A549 (cell line): ENCODE results near the gene DNAJB7. TPM values are rescaled to one million over a fixed set of nuclear protein-coding genes. Genes with fewer than 3 reads are reported as not detected.

Experiments
- ATAC-seq, 2 experiments: fragments of 200-7000 bp in 1 of 2; fragments of >200 bp in 1 of 2; cut with Nextera tagmentation in 1 of 2; cut with Tn5 transposase in 1 of 2; 3 replicates each; pipeline versions ENCODE4 v1.8.0 to v1.9.1; 2018 to 2020; ENCODE audit warnings: mild to moderate bottlenecking in 1 of 2, moderate library complexity in 1 of 2
- CTCF ChIA-PET: fragments of 300-600 bp; sonication (Branson Sonifier 250); formaldehyde crosslinking; extraction: SDS; loops from one replicate; lab custom pipeline; 2021; ENCODE audit warnings: antibody characterized with exemption, inconsistent platforms; lab: Yijun Ruan, JAX
- POLR2A ChIA-PET: fragments of 350-600 bp; formaldehyde crosslinking; extraction: SDS; loops from one replicate; lab custom pipeline; 2021; ENCODE audit warnings: antibody characterized with exemption, inconsistent platforms; lab: Yijun Ruan, JAX
- DNase-seq, 2 experiments: peaks; one replicate each; pipeline versions ENCODE4 v3.0.0 to v3.0.0-alpha.2; 2011 to 2016; ENCODE audit warnings: low read depth in 1 of 2, low spot score in 1 of 2
- FAIRE-seq: peaks from 2 replicates; lab custom pipeline; 2011; peaks lifted over from hg19 to GRCh38; lab: Jason Lieb, UNC
- H3K27ac ChIP-seq, 2 experiments: fragments of >200 bp; sonication (Bioruptor Twin); formaldehyde crosslinking; 3 replicates each; pipeline ENCODE4 v1.5.1; 2016 to 2017
- H3K4me1 ChIP-seq: fragments of >200 bp; sonication (Bioruptor Twin); formaldehyde crosslinking; 3 replicates; pipeline ENCODE4 v1.6.1; 2016
- H3K4me2 ChIP-seq: fragments of >200 bp; sonication (Bioruptor Twin); formaldehyde crosslinking; 3 replicates; pipeline ENCODE4 v1.6.1; 2016
- H3K4me3 ChIP-seq: fragments of >200 bp; sonication (Bioruptor Twin); formaldehyde crosslinking; 3 replicates; pipeline ENCODE4 v1.5.1; 2016
- H3K9me3 ChIP-seq: fragments of >200 bp; sonication (Bioruptor Twin); formaldehyde crosslinking; 3 replicates; pipeline ENCODE4 v1.6.1; 2016
- BHLHE40 ChIP-seq: IDR thresholded peaks from 2 replicates; pipeline ENCODE4 v1.6.1; 2012; ENCODE audit warnings: low read depth, low read length, inconsistent platforms
- CHD2 ChIP-seq: fragments of 150-350 bp; IDR thresholded peaks from 2 replicates; pipeline ENCODE4 v1.6.1; 2014; ENCODE audit warnings: low read length; ENCODE audit not compliant: partially characterized antibody
- E2F6 ChIP-seq: IDR thresholded peaks from 2 replicates; pipeline ENCODE4 v1.6.1; 2012; ENCODE audit warnings: low read depth, borderline replicate concordance
- FOSB ChIP-seq: fragments of 250-450 bp; sonication (Bioruptor Pico); IDR thresholded peaks from 2 replicates; pipeline ENCODE4 v1.5.0; 2020; ENCODE audit warnings: mild to moderate bottlenecking, moderate library complexity
- FOXS1 ChIP-seq: fragments of 250-450 bp; sonication (Bioruptor Pico); IDR thresholded peaks from 2 replicates; pipeline ENCODE4 v1.5.0; 2020; ENCODE audit warnings: mild to moderate bottlenecking, moderate library complexity
- GATA3 ChIP-seq: IDR thresholded peaks from 2 replicates; pipeline ENCODE4 v1.6.1; 2012; ENCODE audit warnings: borderline replicate concordance
- HMGXB4 ChIP-seq: fragments of 250-450 bp; sonication (Bioruptor Pico); IDR thresholded peaks from 2 replicates; pipeline ENCODE4 v1.5.0; 2021; ENCODE audit warnings: mild to moderate bottlenecking, moderate library complexity, borderline replicate concordance
- HOXB13 ChIP-seq: fragments of 250-450 bp; sonication (Bioruptor Pico); IDR thresholded peaks from 2 replicates; pipeline ENCODE4 v1.5.0; 2020; ENCODE audit warnings: low read depth, mild to moderate bottlenecking, moderate library complexity
- JUN ChIP-seq, 2 experiments: fragments of >200 bp; sonication (Bioruptor Twin); formaldehyde crosslinking; IDR thresholded peaks; 2 replicates in 1 of 2; 3 replicates in 1 of 2; pipeline ENCODE4 v1.6.1; 2016 to 2017
- KDM1A ChIP-seq: fragments of 200-600 bp; sonication (generic); IDR thresholded peaks from 2 replicates; pipeline ENCODE4 v1.6.1; 2016; ENCODE audit warnings: low read depth, mild to moderate bottlenecking
- KDM5A ChIP-seq: fragments of 200-600 bp; sonication (generic); IDR thresholded peaks from 2 replicates; pipeline ENCODE4 v1.6.1; 2016; ENCODE audit warnings: antibody characterized with exemption, mild to moderate bottlenecking
- MAX ChIP-seq: IDR thresholded peaks from 2 replicates; pipeline ENCODE4 v1.6.1; 2012
- MAZ ChIP-seq: fragments of 150-350 bp; IDR thresholded peaks from 2 replicates; pipeline ENCODE4 v1.6.1; 2014; ENCODE audit warnings: antibody characterized with exemption, low read depth, low read length, borderline replicate concordance
- MYC ChIP-seq: IDR thresholded peaks from 2 replicates; pipeline ENCODE4 v1.6.1; 2012; ENCODE audit warnings: mild to moderate bottlenecking, inconsistent platforms, low read length, improper control_type of control experiment, borderline replicate concordance
- PHF8 ChIP-seq: fragments of 200-600 bp; sonication (generic); IDR thresholded peaks from 2 replicates; pipeline ENCODE4 v1.6.1; 2016; ENCODE audit warnings: low read depth, mild to moderate bottlenecking, antibody characterized with exemption, moderate library complexity, borderline replicate concordance
- POLR2A ChIP-seq: IDR thresholded peaks from 2 replicates; pipeline ENCODE4 v1.6.1; 2012; ENCODE audit warnings: mild to moderate bottlenecking, low read length
- TP53 ChIP-seq: fragments of 250-450 bp; sonication (Bioruptor Pico); IDR thresholded peaks from 2 replicates; pipeline ENCODE4 v1.5.0; 2021; ENCODE audit warnings: mild to moderate bottlenecking, moderate library complexity
- USF2 ChIP-seq: fragments of 450-650 bp; IDR thresholded peaks from 2 replicates; pipeline ENCODE4 v1.6.1; 2014; ENCODE audit warnings: antibody characterized with exemption
- WGBS: methylation state at CpG from one replicate; pipeline ENCODE4 v1.1.6; 2017; ENCODE audit errors: missing lambda C conversion rate; 5-methylcytosine and 5-hydroxymethylcytosine counted together
- polyA plus RNA-seq, 4 experiments: library from polyadenylated mRNA; depleted of rRNA in 3 of 4; stranded (reverse); fragments of >200 nt; fragmentation: RNase III in 1 of 4; extraction: RNeasy Plus Mini Kit Qiagen cat#74134 plus additional on column Dnase treatment in 1 of 4; gene quantifications; 2 replicates in 3 of 4; 3 replicates in 1 of 4; pipeline ENCODE4 v1.2.3, GENCODE V29; 2011 to 2017
- TF ChIP-seq, protein P1 (sequence below): fragments of >200 bp; sonication (Bioruptor Twin); formaldehyde crosslinking; IDR thresholded peaks from 3 replicates; pipeline ENCODE4 v1.5.1; 2016
- TF ChIP-seq, protein P2 (sequence below): fragments of 200-600 bp; sonication (generic); IDR thresholded peaks from 2 replicates; pipeline ENCODE4 v1.6.1; 2016; ENCODE audit warnings: antibody characterized with exemption, mild to moderate bottlenecking, moderate library complexity

The DNAJB7 gene
- polyA plus RNA-seq, 2 of the 4 experiments (the other 2 are of a cell fraction): not detected

DNA sequence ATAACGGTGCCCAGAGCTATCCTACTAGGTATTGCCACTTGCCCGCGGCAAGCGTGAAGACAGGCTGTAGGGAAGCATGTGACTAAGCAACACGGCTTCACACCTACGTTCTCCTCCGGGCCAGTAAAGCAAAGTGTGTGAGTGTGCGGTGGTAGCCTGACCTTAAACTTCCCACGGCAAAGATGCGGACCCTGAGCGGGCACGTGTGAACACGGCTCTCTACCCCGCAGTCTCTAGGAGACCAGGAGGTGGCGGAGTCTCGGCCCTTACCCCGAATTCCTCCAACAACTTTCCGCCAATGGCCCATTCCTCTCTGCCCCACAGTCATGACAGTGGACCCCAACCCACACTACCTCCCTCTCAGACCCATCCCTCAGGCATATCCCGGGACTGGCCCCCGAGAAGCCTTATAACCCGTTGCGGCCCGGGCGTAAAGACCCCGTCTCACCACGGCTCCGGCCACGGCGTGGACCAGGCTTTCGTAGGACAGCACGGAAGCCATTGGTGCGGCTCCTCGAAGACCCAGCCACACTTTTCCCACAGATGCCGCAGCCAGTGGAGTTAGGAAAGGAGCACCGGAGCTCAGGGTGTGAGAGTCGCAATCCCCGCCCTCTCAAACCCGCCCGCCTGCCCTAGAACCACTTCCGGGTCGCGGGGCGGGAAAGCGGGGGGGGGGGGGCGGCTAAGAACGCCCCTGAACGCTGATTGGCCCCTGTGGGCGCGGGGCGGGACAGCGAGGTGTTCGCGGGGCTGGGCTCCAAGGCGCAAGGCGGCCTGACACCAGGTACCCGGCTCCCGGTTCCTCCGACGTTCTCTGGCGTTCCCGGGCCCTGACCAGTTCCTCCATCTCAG, 42.9 kb downstream of the DNAJB7 start, which contains the start of gene SLC25A17:
Gene SLC25A17, minus strand, starts transcription at position 600 of the 852 bp plus-strand sequence. Its CDS starts 98 bp downstream, at position 502.
- peak within 1 kb of the TSS; percentile 96 for H3K4me2 ChIP-seq
- ATAC-seq: peak; percentile 95 to 98
- CTCF ChIA-PET: interaction anchor here (0.6 to 2.3 kb wide), 9 partner anchors 9 to 1730 kb away, joined by 3 to 7 read pairs (median 4); partner anchors contain the start of gene DNAJB7
- H3K27ac ChIP-seq: peak within 1 kb of the TSS; percentile 92
- peak within 1 kb of the TSS; percentile 93 for H3K4me3 ChIP-seq
- 1% methylated on average over 23 of the region's 61 CpGs for WGBS
- TF ChIP-seq MAZ (no peak), FOSB (CRISPR knock-in tag) (no peak), FOXS1 (CRISPR knock-in tag) (no peak), TP53 (CRISPR knock-in tag) (no peak), HMGXB4 (CRISPR knock-in tag) (no peak), CHD2 (no peak), USF2 (0 out of 2 replicates have a peak, but pooled peaks have one; percentile 19), E2F6 (peak; percentile 42; the same call in 1 of the 2 replicates), KDM5A (no peak; the same call in 1 of the 2 replicates), JUN (IDR thresholded peaks at IDR 0.05) (peak; percentile 18 to 47; a peak in 2 of 5 replicates), BHLHE40 (0 out of 2 replicates have a peak, but pooled peaks have one; percentile 38), KDM1A (no peak), HOXB13 (CRISPR knock-in tag) (no peak), POLR2A (peak; percentile 55), GATA3 (no peak), PHF8 (peak; percentile 57; the same call in 1 of the 2 replicates), MYC (peak; percentile 54; the same call in 1 of the 2 replicates), MAX (peak; percentile 72)
- TF ChIP-seq, protein P1, sequence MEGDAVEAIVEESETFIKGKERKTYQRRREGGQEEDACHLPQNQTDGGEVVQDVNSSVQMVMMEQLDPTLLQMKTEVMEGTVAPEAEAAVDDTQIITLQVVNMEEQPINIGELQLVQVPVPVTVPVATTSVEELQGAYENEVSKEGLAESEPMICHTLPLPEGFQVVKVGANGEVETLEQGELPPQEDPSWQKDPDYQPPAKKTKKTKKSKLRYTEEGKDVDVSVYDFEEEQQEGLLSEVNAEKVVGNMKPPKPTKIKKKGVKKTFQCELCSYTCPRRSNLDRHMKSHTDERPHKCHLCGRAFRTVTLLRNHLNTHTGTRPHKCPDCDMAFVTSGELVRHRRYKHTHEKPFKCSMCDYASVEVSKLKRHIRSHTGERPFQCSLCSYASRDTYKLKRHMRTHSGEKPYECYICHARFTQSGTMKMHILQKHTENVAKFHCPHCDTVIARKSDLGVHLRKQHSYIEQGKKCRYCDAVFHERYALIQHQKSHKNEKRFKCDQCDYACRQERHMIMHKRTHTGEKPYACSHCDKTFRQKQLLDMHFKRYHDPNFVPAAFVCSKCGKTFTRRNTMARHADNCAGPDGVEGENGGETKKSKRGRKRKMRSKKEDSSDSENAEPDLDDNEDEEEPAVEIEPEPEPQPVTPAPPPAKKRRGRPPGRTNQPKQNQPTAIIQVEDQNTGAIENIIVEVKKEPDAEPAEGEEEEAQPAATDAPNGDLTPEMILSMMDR: 0 out of 3 replicates have a peak, but pooled peaks have one; percentile 16
- TF ChIP-seq, protein P2, sequence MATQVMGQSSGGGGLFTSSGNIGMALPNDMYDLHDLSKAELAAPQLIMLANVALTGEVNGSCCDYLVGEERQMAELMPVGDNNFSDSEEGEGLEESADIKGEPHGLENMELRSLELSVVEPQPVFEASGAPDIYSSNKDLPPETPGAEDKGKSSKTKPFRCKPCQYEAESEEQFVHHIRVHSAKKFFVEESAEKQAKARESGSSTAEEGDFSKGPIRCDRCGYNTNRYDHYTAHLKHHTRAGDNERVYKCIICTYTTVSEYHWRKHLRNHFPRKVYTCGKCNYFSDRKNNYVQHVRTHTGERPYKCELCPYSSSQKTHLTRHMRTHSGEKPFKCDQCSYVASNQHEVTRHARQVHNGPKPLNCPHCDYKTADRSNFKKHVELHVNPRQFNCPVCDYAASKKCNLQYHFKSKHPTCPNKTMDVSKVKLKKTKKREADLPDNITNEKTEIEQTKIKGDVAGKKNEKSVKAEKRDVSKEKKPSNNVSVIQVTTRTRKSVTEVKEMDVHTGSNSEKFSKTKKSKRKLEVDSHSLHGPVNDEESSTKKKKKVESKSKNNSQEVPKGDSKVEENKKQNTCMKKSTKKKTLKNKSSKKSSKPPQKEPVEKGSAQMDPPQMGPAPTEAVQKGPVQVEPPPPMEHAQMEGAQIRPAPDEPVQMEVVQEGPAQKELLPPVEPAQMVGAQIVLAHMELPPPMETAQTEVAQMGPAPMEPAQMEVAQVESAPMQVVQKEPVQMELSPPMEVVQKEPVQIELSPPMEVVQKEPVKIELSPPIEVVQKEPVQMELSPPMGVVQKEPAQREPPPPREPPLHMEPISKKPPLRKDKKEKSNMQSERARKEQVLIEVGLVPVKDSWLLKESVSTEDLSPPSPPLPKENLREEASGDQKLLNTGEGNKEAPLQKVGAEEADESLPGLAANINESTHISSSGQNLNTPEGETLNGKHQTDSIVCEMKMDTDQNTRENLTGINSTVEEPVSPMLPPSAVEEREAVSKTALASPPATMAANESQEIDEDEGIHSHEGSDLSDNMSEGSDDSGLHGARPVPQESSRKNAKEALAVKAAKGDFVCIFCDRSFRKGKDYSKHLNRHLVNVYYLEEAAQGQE: no peak
- TF ChIP-seq, all 56 proteins: peak for 9
- H3K4me1 ChIP-seq: peaks cover 19% of the 10 kb centered on the region; the same call in 2 of the 3 replicates
- H3K9me3 ChIP-seq: no peaks in the 10 kb centered on the region
- DNase-seq (peak; percentile 78 to 82), FAIRE-seq (no peak)
- POLR2A ChIA-PET: interaction anchor here (0.6 to 1.6 kb wide), 5 partner anchors 38 to 167 kb away, joined by 3 to 5 read pairs (median 4); partner anchors contain the start of genes ST13 and XPNPEP3
